GM12801 (cell line): ENCODE data around the gene PROCA1.

Source experiments
- TF ChIP-seq, protein P1 (sequence below): IDR thresholded peaks from one replicate; pipeline ENCODE4 v1.5.1; 2011; ENCODE audit warnings: control low read depth; ENCODE audit not compliant: insufficient read length; ENCODE audit errors: extremely low read depth

The PROCA1 gene

DNA sequence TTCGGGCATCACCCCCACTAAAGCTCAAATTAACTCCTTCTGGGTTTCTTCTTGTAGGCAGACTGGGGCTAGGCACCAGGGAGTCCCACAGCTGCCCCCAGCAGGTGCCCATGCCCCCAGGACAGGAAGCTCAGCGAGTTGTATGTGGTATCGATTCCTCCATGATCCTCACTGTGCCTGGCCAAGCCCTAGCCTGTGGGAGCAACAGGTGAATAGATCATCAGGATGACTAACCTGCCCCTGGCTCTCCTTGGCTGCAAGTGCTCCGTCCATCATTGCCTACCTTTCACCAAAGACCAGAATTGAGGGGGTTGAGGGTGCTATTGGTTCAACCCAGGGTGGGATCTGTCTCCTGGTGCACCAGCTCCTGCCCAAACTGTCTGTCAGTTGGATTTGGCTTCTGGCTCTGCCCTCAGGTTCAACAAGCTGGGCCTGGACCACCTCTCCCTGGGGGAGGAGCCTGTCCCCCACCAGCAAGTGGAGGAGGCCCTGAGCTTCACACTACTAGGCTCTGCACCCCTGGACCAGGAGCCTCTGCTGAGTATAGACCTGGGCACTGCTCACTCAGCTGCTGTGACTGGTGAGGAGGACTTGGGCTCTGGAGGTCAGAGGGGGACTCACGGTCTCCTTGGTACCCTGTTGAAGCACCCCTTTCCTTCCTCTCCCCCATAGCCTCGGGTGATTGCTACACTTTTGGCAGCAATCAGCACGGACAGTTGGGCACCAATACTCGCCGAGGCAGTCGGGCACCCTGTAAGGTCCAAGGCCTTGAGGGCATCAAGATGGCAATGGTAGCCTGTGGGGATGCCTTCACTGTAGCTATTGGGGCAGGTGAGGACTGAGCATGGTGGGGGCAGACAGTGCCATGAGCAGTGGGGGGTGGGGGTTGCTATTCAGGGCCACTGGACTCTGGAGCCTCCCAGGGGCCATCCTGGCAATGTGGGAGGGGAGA lies 29.0 kb upstream of the PROCA1 start:
- TF ChIP-seq, protein P1, sequence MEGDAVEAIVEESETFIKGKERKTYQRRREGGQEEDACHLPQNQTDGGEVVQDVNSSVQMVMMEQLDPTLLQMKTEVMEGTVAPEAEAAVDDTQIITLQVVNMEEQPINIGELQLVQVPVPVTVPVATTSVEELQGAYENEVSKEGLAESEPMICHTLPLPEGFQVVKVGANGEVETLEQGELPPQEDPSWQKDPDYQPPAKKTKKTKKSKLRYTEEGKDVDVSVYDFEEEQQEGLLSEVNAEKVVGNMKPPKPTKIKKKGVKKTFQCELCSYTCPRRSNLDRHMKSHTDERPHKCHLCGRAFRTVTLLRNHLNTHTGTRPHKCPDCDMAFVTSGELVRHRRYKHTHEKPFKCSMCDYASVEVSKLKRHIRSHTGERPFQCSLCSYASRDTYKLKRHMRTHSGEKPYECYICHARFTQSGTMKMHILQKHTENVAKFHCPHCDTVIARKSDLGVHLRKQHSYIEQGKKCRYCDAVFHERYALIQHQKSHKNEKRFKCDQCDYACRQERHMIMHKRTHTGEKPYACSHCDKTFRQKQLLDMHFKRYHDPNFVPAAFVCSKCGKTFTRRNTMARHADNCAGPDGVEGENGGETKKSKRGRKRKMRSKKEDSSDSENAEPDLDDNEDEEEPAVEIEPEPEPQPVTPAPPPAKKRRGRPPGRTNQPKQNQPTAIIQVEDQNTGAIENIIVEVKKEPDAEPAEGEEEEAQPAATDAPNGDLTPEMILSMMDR = no peak

DNA sequence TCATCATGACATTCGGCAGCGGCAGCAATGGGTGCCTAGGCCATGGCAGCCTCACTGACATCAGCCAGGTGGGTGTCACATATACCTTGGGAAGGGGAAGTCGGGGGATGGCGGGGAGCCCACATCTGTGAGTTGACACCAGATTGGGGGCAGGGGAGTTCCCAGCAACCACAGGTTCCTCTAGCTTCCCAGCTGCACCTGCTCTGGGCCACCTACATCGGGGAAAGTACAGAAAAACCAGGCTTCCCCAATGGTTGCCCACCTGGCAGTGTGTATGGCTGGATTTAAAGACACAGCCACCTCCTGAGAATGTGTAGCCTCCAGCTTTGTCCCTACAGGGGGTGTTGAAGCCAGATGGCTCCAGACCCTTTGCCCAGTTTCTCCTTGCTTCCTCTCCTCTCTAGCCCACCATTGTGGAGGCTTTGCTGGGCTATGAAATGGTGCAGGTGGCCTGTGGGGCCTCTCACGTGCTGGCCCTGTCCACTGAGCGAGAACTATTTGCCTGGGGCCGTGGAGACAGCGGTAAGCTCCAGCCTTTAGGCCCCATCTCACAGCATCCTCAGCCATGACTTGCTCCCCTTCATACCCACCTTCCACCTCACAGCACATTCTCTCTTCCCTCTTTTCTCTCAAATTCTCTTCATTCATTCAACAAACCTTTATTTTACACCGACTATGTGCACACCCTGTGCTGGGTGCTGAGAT lies 27.1 kb upstream of the PROCA1 start:
- TF ChIP-seq, protein P1 = no peak

DNA sequence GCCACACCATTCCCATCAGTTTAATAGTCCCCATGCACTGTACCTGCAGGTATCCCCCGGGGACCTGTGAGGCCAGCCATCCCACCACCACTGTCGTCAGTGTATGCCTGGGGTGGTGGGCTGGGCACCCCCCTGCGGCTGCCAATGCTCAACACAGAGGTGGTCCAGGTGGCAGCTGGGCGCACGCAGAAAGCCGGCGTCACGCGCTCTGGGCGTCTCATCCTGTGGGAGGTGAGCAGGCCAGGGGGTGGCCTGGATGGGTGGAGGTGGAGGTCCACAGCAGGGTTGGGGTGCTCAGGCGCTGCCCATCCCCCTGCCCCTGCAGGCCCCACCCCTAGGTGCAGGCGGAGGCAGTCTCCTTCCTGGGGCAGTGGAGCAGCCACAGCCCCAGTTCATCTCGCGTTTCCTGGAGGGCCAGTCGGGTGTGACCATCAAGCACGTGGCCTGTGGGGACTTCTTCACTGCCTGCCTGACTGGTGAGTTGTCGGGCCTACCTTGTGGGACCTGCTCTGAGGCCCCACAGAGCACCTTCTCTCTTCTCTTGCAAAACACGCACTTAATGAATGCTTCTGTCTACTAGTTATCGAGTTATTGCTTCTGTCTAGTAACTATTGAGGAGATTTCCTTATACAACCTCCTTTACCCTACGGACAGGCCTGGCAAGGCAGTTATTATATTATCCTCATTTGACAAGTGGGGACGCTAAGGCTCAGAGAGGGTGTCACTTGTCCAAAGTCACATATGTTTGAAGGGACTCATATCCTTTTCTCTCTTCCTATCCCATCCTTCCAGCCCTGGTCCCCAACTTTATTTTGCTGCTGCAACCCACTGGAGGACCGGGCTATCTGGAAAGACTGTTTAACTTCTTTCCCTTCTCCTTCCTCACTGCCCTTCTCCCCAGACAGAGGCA lies 26.3 kb upstream of the PROCA1 start:
- TF ChIP-seq, protein P1 = no peak

DNA sequence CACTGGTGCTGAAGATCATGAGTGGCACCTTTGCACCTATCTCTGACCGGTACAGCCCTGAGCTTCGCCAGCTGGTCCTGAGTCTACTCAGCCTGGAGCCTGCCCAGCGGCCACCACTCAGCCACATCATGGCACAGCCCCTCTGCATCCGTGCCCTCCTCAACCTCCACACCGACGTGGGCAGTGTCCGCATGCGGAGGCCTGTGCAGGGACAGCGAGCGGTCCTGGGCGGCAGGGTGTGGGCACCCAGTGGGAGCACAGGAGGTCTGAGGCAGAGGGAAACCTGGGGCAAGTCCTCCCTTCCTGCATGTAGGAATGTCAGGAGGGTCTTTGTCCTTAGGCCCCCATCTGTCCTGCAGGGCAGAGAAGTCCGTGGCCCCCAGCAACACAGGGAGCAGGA lies 25.6 kb upstream of the PROCA1 start:
- TF ChIP-seq, protein P1 = no peak

DNA sequence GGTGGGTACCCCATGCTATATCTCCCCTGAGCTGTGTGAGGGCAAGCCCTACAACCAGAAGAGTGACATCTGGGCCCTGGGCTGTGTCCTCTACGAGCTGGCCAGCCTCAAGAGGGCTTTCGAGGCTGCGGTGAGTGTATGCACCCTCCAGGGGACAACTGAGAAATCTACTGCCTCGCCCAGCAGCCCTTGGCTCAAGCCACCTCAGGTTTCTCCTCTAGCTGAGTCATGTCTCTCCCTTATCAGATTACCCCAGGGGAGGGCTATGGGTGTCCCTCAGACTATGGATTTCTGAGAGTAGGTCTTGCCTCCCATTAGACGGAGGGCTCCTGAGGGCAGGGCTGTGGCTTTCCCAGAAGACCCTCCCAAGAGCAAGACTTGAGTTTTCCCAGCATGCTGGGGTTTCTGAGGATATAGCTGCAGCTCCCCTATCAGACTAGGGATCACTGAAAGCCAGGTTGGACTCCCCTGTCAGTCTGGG lies 23.6 kb upstream of the PROCA1 start:
- TF ChIP-seq, protein P1 = no peak

DNA sequence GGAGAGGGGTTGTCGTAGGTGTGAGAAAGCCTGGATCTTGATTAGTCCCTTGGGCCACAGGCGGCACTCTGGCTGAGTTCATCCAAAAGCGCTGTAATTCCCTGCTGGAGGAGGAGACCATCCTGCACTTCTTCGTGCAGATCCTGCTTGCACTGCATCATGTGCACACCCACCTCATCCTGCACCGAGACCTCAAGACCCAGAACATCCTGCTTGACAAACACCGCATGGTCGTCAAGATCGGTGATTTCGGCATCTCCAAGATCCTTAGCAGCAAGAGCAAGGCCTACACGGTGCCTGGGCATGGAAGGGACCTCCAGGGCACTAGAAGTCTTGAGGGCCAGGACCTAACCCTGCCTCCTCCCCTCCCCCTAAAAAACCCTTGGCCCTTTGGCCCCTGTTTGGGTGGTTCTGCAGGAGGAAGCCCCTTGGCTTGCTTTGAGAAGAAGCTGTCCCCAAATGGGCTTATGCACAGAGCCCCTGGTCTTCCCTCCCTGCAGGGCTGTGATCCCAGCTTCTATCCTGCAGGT lies 23.1 kb upstream of the PROCA1 start:
- TF ChIP-seq, protein P1 = no peak

DNA sequence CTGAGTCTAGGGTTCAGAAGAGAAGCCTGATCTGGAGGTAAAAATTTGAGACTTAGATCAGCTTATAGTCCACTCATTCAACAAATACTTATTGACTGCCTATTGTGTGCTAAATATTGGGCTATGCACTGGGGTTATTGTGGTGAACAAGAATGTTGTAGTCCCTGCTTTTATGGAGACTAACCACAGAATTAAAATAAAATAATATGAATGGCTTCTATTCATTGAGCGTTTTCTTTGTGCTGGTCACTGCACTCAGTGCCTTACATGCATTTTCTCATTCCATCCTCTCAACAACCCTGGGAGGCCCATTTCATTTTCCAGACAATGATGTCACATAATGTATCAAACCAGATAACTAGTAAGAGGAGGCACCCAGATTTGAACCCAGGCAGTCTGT lies 21.7 kb upstream of the PROCA1 start:
- TF ChIP-seq, protein P1 = no peak
